ENCODE results near the gene GPR153. TPM values are rescaled to one million over a fixed set of nuclear protein-coding genes. Genes with fewer than 3 reads are reported as not detected.

GPR153 gene
- total RNA-seq, 1 donor: 4.0 TPM

GRCh38 chr1:6307099-6307498 lies 46.2 kb upstream of the GPR153 start:
- H3K4me3 ChIP-seq (ENCODE audit: insufficient read depth, low read length): no peak overlapping the region

GRCh38 chr1:6303397-6304012 lies 42.6 kb upstream of the GPR153 start:
- Histone ChIP-seq H3K4me2 (ENCODE audit: insufficient read depth, low read length) (no peak overlapping the region), H4K20me1 (ENCODE audit: insufficient read depth, low read length) (peaks cover 2% of the 10 kb centered on the region), H2AFZ (ENCODE audit: low read length) (no peak overlapping the region), H3K9me3 (ENCODE audit: low read depth, low read length) (no peaks in the 10 kb centered on the region), H3K27ac (ENCODE audit: low read depth, low read length) (no peak overlapping the region), H3K79me2 (ENCODE audit: insufficient read depth, low read length) (no peaks in the 10 kb centered on the region), H3K4me1 (ENCODE audit: insufficient read depth, low read length) (no peaks in the 10 kb centered on the region), H3K4me3 (ENCODE audit: insufficient read depth, low read length) (no peak overlapping the region), H3K36me3 (ENCODE audit: insufficient read depth, low read length) (no peaks in the 10 kb centered on the region), H3K27me3 (ENCODE audit: insufficient read depth, low read length) (no peaks in the 10 kb centered on the region)
- TF ChIP-seq CTCF (IDR thresholded peaks at IDR 0.05; ENCODE audit: extremely low read depth, low read depth, low read length): no peak
- no peak for DNase-seq (ENCODE audit: insufficient read length, low spot score, missing footprints)

More at GRCh38 chr1:6307099-6307498, 46.2 kb upstream of the GPR153 start:
- H2AFZ ChIP-seq (ENCODE audit: low read length): no peak overlapping the region
- H4K20me1 ChIP-seq (ENCODE audit: insufficient read depth, low read length): peaks cover 5% of the 10 kb centered on the region
- H3K36me3 ChIP-seq (ENCODE audit: insufficient read depth, low read length): no peaks in the 10 kb centered on the region
- no peaks in the 10 kb centered on the region for H3K4me1 ChIP-seq (ENCODE audit: insufficient read depth, low read length)
- DNase-seq (ENCODE audit: insufficient read length, low spot score, missing footprints): no peak
- no peaks in the 10 kb centered on the region for H3K79me2 ChIP-seq (ENCODE audit: insufficient read depth, low read length)
- no peak overlapping the region for H3K4me2 ChIP-seq (ENCODE audit: insufficient read depth, low read length)
- no peak overlapping the region for H3K27ac ChIP-seq (ENCODE audit: low read depth, low read length)
- no peaks in the 10 kb centered on the region for H3K27me3 ChIP-seq (ENCODE audit: insufficient read depth, low read length)
- no peak for TF ChIP-seq CTCF (IDR thresholded peaks at IDR 0.05; ENCODE audit: extremely low read depth, low read depth, low read length)
- H3K9me3 ChIP-seq (ENCODE audit: low read depth, low read length): no peaks in the 10 kb centered on the region

GRCh38 chr1:6302568-6302967 lies 41.7 kb upstream of the GPR153 start:
- DNase-seq (ENCODE audit: insufficient read length, low spot score, missing footprints): no peak
- Histone ChIP-seq H3K4me1 (ENCODE audit: insufficient read depth, low read length) (no peaks in the 10 kb centered on the region), H3K27me3 (ENCODE audit: insufficient read depth, low read length) (no peaks in the 10 kb centered on the region), H3K36me3 (ENCODE audit: insufficient read depth, low read length) (no peaks in the 10 kb centered on the region), H3K79me2 (ENCODE audit: insufficient read depth, low read length) (no peaks in the 10 kb centered on the region), H4K20me1 (ENCODE audit: insufficient read depth, low read length) (no peaks in the 10 kb centered on the region), H3K4me3 (ENCODE audit: insufficient read depth, low read length) (no peak overlapping the region), H3K4me2 (ENCODE audit: insufficient read depth, low read length) (no peak overlapping the region), H2AFZ (ENCODE audit: low read length) (no peak overlapping the region), H3K9me3 (ENCODE audit: low read depth, low read length) (no peaks in the 10 kb centered on the region), H3K27ac (ENCODE audit: low read depth, low read length) (no peak overlapping the region)
- no peak for TF ChIP-seq CTCF (IDR thresholded peaks at IDR 0.05; ENCODE audit: extremely low read depth, low read depth, low read length)

- no peaks in the 10 kb centered on the region for H3K27me3 ChIP-seq (ENCODE audit: insufficient read depth, low read length)
- H2AFZ ChIP-seq (ENCODE audit: low read length): no peak overlapping the region
Observed at GRCh38 chr1:6301526-6301925, 40.6 kb upstream of the GPR153 start.

More at GRCh38 chr1:6301526-6301925, 40.6 kb upstream of the GPR153 start:
- H3K79me2 ChIP-seq (ENCODE audit: insufficient read depth, low read length): no peaks in the 10 kb centered on the region
- no peaks in the 10 kb centered on the region for H4K20me1 ChIP-seq (ENCODE audit: insufficient read depth, low read length)
- no peaks in the 10 kb centered on the region for H3K9me3 ChIP-seq (ENCODE audit: low read depth, low read length)
- no peaks in the 10 kb centered on the region for H3K4me1 ChIP-seq (ENCODE audit: insufficient read depth, low read length)
- no peak overlapping the region for H3K4me3 ChIP-seq (ENCODE audit: insufficient read depth, low read length)
- DNase-seq (ENCODE audit: insufficient read length, low spot score, missing footprints): no peak
- H3K36me3 ChIP-seq (ENCODE audit: insufficient read depth, low read length): no peaks in the 10 kb centered on the region
- H3K27ac ChIP-seq (ENCODE audit: low read depth, low read length): no peak overlapping the region
- no peak overlapping the region for H3K4me2 ChIP-seq (ENCODE audit: insufficient read depth, low read length)
- no peak for TF ChIP-seq CTCF (IDR thresholded peaks at IDR 0.05; ENCODE audit: extremely low read depth, low read depth, low read length)

All from osteoblast (primary cell).